ENCODE data around the gene DBN1. TPM values are rescaled to one million over a fixed set of nuclear protein-coding genes. Genes with fewer than 3 reads are reported as not detected.

Gene DBN1
- total and polyA plus RNA-seq, 2 experiments from 2014 or later, result 106 to 290 TPM

DNA sequence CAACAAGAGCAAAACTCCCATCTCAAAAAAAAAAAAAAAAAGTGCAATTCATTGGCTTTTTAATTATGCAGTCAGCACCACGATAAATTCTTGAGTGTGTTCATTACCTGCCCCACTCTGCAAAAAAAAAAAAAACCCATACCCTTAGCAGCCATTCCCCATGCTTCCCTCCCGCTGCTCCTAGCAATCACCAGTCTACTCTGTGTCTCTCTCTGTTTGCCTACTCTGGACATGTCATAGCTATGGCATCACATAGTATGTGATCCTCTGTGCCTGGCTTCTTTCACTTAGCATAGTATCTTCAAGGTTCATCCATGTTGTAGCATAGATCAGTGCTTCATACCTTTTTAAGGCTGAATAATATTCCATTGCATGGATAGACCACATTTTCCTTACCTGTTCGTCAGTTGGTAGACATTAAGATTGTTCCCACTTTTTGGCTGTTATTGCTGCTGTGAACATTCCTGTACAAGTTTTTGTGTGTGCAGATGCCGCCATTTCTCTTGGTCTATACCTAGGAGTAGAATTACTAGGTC, 33.8 kb downstream of the DBN1 start:
- H3K79me2 ChIP-seq (replicated peaks; ENCODE audit: insufficient read depth), result no peaks in the 10 kb centered on the region
- H3K27ac Mint-ChIP-seq, result no peak overlapping the region
- H3K4me3 ChIP-seq, result no peak overlapping the region
- H3K9me2 ChIP-seq (ENCODE audit: insufficient read depth), result no peaks in the 10 kb centered on the region
- ATAC-seq, result no peak
- H3K27me3 Mint-ChIP-seq (ENCODE audit: insufficient read depth, low read depth, poor library complexity), result peaks cover 23% of the 10 kb centered on the region
- peaks cover 7% of the 10 kb centered on the region; the same call in 1 of the 2 replicates for H3K4me1 ChIP-seq (ENCODE audit: insufficient read depth)
- no peaks in the 10 kb centered on the region for H4K20me1 ChIP-seq (replicated peaks; ENCODE audit: insufficient read depth)
- H3K36me3 Mint-ChIP-seq (ENCODE audit: low read depth), result peaks cover 51% of the 10 kb centered on the region
- peaks cover 17% of the 10 kb centered on the region for H3K4me1 Mint-ChIP-seq
- no peak for TF ChIP-seq REST (IDR thresholded peaks at IDR 0.05; ENCODE audit: unreplicated experiment)
- TF ChIP-seq, protein P1, sequence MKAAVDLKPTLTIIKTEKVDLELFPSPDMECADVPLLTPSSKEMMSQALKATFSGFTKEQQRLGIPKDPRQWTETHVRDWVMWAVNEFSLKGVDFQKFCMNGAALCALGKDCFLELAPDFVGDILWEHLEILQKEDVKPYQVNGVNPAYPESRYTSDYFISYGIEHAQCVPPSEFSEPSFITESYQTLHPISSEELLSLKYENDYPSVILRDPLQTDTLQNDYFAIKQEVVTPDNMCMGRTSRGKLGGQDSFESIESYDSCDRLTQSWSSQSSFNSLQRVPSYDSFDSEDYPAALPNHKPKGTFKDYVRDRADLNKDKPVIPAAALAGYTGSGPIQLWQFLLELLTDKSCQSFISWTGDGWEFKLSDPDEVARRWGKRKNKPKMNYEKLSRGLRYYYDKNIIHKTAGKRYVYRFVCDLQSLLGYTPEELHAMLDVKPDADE (IDR thresholded peaks at IDR 0.05), result no peak
- H3K36me3 ChIP-seq (ENCODE audit: insufficient read depth), result peaks cover 3% of the 10 kb centered on the region; the same call in 1 of the 2 replicates
- H2AFZ ChIP-seq, result no peak overlapping the region
- no peak overlapping the region for H3K4me2 ChIP-seq
- H3K9me3 Mint-ChIP-seq, result peaks cover 4% of the 10 kb centered on the region; the same call in 1 of the 3 replicates
- H3K4me3 Mint-ChIP-seq, result no peak overlapping the region; the same call in 2 of the 3 replicates
- H3F3A ChIP-seq (replicated peaks; ENCODE audit: low read depth), result peaks cover 7% of the 10 kb centered on the region; the same call in 1 of the 2 replicates
- no peak for DNase-seq (ENCODE audit: low spot score)
- H3K27me3 ChIP-seq (ENCODE audit: insufficient read depth), result peaks cover 4% of the 10 kb centered on the region; the same call in 1 of the 2 replicates
- H3K27ac ChIP-seq (ENCODE audit: low read depth), result no peak overlapping the region

DNA sequence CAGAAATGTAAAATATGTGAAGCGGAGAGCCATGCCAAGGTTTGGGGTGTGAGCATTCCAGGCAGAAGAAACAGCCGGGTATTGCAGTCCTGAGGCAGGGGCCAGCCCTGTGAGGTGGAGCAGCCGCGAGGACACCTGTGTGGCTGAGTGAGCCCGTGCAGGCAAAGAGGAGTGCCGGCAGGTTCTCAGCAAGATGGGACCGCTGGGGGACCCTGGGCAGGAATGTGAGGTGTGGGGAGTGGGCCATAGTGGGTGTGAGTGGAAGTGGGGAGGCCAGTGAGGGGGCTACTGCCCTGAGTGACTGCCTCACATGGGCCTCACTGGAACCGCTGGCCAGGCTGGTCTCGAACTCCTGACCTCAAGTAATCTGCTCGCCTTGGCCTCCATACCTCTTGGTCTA, 35.0 kb downstream of the DBN1 start:
- Histone ChIP-seq H4K20me1 (replicated peaks; ENCODE audit: insufficient read depth) (no peaks in the 10 kb centered on the region), H3K4me3 (no peak overlapping the region), H3K4me1 (ENCODE audit: insufficient read depth) (0 out of 2 replicates have a peak, but pooled peaks cover 3% of the 10 kb centered on the region), H3K27me3 (ENCODE audit: insufficient read depth) (no peaks in the 10 kb centered on the region), H3K36me3 (ENCODE audit: insufficient read depth) (peaks cover 3% of the 10 kb centered on the region; the same call in 1 of the 2 replicates), H3K4me2 (no peak overlapping the region), H3K9me2 (ENCODE audit: insufficient read depth) (no peaks in the 10 kb centered on the region), H3K79me2 (replicated peaks; ENCODE audit: insufficient read depth) (no peaks in the 10 kb centered on the region), H2AFZ (no peak overlapping the region), H3K27ac (ENCODE audit: low read depth) (no peak overlapping the region), H3F3A (replicated peaks; ENCODE audit: low read depth) (peaks cover 7% of the 10 kb centered on the region; the same call in 1 of the 2 replicates)
- H3K9me3 Mint-ChIP-seq, result peaks cover 4% of the 10 kb centered on the region; the same call in 1 of the 3 replicates
- no peak overlapping the region for H3K27ac Mint-ChIP-seq
- peaks cover 9% of the 10 kb centered on the region for H3K4me1 Mint-ChIP-seq
- DNase-seq (ENCODE audit: low spot score) (no peak), ATAC-seq (no peak)
- H3K4me3 Mint-ChIP-seq, result no peak overlapping the region; the same call in 2 of the 3 replicates
- H3K27me3 Mint-ChIP-seq (ENCODE audit: insufficient read depth, low read depth, poor library complexity), result peaks cover 16% of the 10 kb centered on the region
- peaks cover 56% of the 10 kb centered on the region for H3K36me3 Mint-ChIP-seq (ENCODE audit: low read depth)
- TF ChIP-seq POLR2AphosphoS5 (IDR thresholded peaks at IDR 0.05; ENCODE audit: low read depth), result no peak
- TF ChIP-seq EZH2phosphoT487 (IDR thresholded peaks at IDR 0.05; ENCODE audit: unreplicated experiment), result no peak
- TF ChIP-seq, protein P2, sequence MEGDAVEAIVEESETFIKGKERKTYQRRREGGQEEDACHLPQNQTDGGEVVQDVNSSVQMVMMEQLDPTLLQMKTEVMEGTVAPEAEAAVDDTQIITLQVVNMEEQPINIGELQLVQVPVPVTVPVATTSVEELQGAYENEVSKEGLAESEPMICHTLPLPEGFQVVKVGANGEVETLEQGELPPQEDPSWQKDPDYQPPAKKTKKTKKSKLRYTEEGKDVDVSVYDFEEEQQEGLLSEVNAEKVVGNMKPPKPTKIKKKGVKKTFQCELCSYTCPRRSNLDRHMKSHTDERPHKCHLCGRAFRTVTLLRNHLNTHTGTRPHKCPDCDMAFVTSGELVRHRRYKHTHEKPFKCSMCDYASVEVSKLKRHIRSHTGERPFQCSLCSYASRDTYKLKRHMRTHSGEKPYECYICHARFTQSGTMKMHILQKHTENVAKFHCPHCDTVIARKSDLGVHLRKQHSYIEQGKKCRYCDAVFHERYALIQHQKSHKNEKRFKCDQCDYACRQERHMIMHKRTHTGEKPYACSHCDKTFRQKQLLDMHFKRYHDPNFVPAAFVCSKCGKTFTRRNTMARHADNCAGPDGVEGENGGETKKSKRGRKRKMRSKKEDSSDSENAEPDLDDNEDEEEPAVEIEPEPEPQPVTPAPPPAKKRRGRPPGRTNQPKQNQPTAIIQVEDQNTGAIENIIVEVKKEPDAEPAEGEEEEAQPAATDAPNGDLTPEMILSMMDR (conservative IDR thresholded peaks at IDR 0.05; ENCODE audit: low read depth in 2 of 2), result no peak
- no peak for TF ChIP-seq EZH2 (IDR thresholded peaks at IDR 0.05; ENCODE audit: low read depth, unreplicated experiment)
- TF ChIP-seq NANOG (IDR thresholded peaks at IDR 0.05; ENCODE audit: borderline replicate concordance), result no peak
- TF ChIP-seq, protein P3, sequence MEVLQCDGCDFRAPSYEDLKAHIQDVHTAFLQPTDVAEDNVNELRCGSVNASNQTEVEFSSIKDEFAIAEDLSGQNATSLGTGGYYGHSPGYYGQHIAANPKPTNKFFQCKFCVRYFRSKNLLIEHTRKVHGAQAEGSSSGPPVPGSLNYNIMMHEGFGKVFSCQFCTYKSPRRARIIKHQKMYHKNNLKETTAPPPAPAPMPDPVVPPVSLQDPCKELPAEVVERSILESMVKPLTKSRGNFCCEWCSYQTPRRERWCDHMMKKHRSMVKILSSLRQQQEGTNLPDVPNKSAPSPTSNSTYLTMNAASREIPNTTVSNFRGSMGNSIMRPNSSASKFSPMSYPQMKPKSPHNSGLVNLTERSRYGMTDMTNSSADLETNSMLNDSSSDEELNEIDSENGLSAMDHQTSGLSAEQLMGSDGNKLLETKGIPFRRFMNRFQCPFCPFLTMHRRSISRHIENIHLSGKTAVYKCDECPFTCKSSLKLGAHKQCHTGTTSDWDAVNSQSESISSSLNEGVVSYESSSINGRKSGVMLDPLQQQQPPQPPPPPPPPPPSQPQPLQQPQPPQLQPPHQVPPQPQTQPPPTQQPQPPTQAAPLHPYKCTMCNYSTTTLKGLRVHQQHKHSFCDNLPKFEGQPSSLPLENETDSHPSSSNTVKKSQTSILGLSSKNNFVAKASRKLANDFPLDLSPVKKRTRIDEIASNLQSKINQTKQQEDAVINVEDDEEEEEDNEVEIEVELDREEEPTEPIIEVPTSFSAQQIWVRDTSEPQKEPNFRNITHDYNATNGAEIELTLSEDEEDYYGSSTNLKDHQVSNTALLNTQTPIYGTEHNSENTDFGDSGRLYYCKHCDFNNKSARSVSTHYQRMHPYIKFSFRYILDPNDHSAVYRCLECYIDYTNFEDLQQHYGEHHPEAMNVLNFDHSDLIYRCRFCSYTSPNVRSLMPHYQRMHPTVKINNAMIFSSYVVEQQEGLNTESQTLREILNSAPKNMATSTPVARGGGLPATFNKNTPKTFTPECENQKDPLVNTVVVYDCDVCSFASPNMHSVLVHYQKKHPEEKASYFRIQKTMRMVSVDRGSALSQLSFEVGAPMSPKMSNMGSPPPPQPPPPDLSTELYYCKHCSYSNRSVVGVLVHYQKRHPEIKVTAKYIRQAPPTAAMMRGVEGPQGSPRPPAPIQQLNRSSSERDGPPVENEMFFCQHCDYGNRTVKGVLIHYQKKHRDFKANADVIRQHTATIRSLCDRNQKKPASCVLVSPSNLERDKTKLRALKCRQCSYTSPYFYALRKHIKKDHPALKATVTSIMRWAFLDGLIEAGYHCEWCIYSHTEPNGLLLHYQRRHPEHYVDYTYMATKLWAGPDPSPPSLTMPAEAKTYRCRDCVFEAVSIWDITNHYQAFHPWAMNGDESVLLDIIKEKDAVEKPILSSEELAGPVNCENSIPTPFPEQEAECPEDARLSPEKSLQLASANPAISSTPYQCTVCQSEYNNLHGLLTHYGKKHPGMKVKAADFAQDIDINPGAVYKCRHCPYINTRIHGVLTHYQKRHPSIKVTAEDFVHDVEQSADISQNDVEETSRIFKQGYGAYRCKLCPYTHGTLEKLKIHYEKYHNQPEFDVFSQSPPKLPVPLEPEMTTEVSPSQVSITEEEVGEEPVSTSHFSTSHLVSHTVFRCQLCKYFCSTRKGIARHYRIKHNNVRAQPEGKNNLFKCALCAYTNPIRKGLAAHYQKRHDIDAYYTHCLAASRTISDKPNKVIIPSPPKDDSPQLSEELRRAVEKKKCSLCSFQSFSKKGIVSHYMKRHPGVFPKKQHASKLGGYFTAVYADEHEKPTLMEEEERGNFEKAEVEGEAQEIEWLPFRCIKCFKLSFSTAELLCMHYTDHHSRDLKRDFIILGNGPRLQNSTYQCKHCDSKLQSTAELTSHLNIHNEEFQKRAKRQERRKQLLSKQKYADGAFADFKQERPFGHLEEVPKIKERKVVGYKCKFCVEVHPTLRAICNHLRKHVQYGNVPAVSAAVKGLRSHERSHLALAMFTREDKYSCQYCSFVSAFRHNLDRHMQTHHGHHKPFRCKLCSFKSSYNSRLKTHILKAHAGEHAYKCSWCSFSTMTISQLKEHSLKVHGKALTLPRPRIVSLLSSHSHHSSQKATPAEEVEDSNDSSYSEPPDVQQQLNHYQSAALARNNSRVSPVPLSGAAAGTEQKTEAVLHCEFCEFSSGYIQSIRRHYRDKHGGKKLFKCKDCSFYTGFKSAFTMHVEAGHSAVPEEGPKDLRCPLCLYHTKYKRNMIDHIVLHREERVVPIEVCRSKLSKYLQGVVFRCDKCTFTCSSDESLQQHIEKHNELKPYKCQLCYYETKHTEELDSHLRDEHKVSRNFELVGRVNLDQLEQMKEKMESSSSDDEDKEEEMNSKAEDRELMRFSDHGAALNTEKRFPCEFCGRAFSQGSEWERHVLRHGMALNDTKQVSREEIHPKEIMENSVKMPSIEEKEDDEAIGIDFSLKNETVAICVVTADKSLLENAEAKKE (CRISPR knock-in tag; IDR thresholded peaks at IDR 0.05), result no peak
